Fibroblast of skin of left biceps (primary cell): Measurements from ENCODE around the gene LRRC8C.

Source experiments
- DNase-seq, 2 experiments: peaks; one replicate each; pipeline ENCODE4 v3.0.0-alpha.2; 2013; ENCODE audit warnings: low read depth in 2 of 2

LRRC8C gene

GRCh38 chr1:89762779-89763648 lies 130.1 kb downstream of the LRRC8C start:
- peak; percentile 39 to 45 for DNase-seq

GRCh38 chr1:89763649-89763986 lies 130.7 kb downstream of the LRRC8C start:
- no peak for DNase-seq

GRCh38 chr1:89765774-89766173 lies 132.9 kb downstream of the LRRC8C start:
- no peak for DNase-seq

- DNase-seq = no peak
Measured at GRCh38 chr1:89767618-89768017, 134.7 kb downstream of the LRRC8C start.
